HG02981 (cell line): Measurements from ENCODE around the gene STRC.
"Not testable (repeated sequence)": the region's sequence is repeated elsewhere in the genome, so short reads cannot be mapped to it uniquely, and the experiment has no call there.

ENCODE experiments used
- ATAC-seq: cut with Tn5 transposase; IDR thresholded peaks from one replicate; pipeline ENCODE4 v1.9.1; 2021; ENCODE audit warnings: mild to moderate bottlenecking, moderate library complexity; ENCODE audit not compliant: unreplicated experiment

Gene STRC

DNA sequence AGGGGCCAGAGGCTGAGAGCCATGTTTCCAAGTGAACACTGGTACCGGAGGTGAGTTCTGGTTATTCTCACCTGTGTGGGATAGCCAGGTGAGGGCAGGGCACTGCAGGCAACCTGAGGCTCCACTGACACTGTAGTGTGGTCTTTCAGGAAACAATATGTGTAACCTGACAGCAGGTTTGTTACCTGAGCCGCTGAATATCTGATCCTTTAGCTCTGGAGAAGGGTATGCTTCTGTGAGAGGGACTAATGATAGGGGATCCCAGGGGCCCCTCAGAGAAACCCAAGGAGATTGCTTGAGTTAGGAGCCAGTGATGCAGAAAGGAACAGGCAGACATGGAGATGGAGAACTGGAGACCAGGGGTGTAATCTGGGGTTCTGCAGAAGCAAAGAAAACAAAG is at the start of gene STRC:
Gene STRC, minus strand, starts transcription at position 101 of the 400 bp plus-strand sequence. Its CDS starts 78 bp downstream, at position 23.
- ATAC-seq = not testable (repeated sequence)

DNA sequence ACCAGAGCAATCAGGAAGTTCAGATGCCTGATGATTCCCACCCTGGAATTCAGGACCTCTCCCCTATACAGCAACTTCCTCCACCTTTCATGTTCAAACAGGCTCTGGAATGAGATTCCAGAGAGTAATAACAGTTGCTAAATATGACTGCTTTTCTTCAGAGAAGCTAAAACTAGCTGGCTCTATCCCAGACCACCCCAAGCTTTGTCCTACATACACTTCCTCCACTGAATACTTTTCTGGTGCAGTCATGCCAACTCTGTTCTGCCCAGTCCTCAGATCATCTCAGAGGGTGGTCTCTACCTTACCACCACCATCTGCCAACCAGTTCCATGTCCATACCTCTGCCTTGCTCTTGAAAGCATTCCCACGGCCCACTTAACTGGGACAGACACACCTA is 47.6 kb upstream of the STRC start:
- ATAC-seq = not testable (repeated sequence)

DNA sequence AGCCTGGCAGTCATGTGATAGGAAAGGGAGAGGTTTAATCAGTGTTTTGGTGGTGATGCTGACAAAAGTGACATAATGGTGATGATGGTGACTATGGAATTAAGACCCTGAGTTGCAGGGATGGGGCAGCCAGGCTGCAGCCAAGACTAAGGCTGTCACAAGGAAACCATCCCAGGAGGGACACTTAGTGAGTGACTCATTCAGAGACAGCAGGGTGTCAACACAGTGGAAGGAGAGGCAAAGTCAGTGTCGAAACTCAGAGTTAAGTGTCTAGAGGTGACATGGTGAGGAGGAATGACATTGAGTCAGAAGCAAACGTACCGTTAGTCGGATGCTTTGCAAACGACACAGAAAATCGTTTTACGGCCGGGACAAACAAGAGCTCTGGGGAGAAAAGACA is 44.7 kb upstream of the STRC start:
- ATAC-seq = not testable (repeated sequence)

DNA sequence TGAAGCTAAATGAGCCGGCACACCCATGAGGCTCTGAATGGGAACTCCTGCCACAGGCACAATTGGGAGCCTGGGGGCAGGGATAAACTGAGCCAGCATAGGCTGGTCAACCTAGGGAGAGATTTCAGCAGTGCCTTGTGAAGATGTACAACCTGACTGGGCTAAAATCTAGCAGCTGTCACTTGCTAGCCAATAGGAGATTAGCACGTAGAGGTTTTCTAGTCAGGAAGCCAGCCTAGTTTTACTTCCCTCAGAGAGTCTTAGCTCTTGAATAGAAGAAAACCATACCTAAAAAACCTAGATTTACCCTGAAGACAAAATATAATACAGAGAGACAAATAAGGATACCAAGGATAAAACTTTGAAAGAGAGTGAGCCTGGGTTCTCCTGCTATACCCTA is 43.7 kb upstream of the STRC start:
- ATAC-seq = not testable (repeated sequence)

DNA sequence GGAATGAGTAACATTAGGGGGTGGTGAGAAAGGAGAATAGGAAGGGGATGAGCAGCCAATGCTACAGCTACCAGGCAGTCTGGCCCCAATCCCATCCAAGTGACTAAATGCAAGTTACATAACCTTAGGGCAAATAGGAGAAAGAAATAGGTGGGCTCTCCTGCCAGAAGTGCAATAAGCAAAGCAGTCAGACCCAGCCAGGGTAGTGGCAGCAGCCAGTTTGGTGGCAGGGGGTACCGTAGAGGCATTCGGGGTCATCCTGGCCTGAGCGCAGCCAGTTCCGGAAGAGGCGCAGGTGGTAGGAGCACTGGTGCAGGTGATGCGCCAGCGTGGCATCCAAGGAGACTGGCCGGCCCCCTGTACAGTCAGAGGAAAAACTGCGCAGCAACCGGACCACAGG is 41.1 kb upstream of the STRC start:
- not testable (repeated sequence) for ATAC-seq

DNA sequence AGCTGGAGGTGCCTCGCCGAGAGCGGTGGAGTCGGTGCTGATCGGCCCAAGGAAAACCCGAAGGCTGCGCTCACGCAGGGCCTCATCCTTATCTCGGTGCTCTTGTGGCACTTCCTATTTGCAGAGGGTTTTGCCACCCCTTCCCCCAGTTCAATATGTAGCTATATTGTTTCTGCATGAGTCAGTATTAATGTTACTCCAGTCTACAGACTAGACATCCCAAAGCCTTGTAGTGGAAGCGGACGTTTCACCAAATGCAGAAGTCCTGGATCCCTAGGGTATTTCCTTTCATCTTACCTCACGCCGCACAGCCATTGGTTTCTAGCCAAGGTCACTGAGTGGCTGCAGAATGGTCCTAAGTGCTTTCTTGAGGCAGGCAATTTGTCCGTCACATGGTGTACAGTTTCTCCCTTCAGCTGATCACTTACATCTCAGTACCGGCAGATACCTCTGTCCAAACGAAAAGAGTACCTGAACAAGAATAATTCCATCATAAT is 30.9 kb upstream of the STRC start:
- not testable (repeated sequence) for ATAC-seq

DNA sequence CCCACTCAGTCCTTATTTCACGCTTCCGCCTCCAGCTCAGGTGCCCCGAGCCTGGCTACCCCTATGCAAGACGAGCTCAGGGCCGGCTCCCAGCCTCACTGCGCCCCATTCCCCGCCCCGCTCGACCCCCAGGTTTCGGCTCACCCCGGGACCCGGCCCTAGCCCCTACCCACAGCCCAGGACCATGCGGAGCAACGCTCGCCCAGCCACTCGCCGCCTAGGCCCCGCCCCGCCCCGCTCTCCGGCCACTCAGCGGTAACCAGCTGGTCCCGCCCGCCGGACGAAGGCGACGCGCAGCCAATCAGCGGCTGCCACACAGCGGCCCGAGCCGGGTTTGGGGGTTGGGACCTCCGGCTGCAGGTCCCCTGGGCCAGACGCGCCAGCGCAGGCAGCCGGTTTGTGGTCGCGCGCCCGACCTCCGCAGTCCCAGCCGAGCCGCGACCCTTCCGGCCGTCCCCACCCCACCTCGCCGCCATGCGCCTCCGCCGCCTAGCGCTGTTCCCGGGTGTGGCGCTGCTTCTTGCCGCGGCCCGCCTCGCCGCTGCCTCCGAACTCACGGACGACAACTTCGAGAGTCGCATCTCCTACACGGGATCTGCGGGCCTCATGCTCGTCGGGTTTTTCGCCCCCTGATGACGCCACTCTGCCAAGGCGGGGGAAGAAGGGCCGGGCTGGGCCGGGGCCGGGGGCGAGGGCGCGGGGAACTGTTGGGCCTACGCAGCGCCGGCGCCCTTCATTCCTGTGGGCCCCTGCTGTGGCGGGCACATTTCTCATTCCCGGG is 30.2 kb upstream of the STRC start, which contains the start of gene CATSPER2:
Gene CATSPER2, minus strand, starts transcription at position 196 of the 781 bp plus-strand sequence. CDS start 783 bp downstream, outside the sequence.
- ATAC-seq = no peak

DNA sequence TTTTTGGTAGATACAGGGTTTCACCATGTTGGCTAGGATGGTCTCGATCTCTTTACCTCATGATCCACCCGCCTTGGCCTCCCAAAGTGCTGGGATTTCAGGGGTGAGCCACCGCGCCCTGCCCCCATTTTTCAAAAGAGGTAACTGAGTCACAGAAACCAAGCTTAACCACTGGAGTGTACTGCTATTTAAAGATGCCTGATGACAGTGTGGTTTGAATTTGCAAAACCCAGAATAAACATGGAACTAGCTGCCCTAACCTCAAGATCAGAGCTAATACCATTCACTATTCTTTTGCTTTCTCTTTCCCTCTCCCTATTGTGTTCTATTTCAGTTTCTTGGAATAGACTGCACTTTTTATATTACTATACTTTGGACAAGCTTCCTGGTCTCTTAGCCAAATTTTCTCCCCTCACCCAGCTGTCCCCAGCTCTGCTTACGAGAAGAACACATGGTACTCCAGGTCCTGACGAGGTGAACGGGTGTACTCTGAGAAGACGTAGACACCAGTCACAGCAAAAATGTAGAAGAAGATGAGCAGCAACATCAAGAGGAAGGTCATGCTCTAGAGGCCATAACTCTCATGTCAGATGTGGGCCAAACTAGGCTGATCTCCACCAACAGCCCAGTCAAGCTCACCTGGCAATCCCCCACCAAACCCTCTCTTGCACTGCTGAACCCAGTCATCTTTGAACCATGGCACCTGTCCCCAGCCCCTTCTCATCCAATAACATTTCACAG is 20.0 kb upstream of the STRC start:
- ATAC-seq = peak; percentile 72

DNA sequence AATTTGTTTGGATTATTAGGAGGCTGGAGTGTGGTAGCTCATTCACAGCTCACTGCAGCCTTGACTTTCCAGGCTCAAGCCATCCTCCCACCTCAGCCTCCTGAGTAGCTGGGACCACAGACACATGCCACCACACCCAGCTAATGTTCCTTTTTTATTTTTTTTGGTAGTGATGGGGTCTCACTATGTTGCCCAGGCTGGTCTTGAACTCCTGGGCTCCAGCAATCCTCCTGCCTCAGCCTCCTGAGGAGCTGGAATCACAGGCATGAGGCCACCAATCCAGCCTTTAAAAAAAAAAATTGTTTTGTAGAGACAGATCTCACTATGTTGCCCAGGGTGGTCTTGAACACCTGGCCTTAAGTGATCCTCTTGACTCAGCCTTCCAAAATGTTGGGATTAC is 8.3 kb upstream of the STRC start:
- ATAC-seq = not testable (repeated sequence)

DNA sequence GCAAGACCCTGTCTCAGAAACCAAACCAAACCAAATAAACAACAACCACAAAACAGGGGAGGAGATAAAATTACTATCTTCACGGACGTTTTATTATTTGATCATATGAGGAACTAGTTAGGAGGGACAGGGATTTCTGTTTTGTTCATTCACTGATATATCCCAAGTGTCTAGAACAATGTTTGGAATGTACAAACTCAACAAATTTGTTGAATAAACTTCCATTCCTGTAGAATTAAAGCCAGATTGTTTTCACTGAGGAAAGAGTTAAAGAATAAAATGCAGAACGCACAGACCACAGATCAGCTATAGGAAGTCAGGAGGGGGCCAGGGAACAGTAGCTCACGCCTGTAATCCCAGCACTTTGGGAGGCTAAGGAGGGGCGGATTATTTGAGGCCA is 6.5 kb upstream of the STRC start:
- ATAC-seq = no peak

DNA sequence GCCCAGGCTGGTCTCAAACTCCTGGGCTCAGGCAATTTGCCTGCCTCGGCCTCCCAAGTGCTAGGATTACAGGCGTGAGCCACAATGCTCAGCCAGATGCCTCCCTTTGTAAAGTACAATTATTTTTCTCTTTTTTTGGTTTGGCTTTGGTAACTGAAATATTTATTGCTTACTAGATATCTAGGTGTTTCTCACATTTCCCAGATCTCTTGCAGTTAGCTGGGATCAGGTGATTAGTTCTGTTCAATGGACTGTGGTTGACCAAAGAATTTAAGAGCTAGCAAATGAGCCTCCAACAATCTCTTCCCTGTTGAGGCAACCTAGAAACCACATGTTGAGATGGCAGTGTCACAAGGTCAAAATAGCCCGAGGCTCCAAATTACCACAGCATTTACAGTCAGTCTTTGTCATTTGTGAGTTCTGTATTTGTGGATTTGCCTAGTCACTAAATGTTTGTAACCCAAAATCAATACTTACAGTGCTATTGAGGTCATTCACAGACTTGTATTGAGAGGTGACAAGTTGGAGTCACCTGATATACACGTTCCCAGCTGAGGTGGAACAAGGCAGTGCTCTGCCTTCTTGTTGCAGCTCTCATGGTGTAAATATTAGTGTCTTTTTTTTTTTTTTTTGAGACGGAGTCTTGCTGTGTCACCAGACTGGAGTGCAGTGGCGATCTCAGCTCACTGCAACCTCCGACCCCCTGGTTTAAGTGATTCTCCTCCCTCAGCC is 3.6 kb upstream of the STRC start:
- not testable (repeated sequence) for ATAC-seq

DNA sequence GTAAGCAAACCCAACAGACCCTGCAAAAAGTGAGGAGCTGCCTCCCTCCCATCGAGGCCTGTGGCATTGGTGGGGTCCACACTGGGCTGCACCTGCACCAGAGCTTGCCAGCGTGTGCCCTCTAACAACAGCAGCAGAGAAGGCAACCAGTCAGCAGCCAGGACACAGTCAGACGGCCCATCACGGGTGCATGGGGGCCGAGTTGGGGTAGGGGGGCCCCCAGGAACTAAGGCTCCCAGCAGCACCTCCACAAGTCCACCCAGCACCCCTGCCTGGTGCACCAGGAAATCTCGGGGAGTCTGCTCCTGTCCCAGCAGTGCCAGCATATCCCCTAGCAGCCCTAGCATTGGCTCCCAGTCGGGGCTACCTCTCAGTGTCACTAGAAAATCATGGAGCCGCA is 850 bp downstream of the STRC start:
- not testable (repeated sequence) for ATAC-seq

DNA sequence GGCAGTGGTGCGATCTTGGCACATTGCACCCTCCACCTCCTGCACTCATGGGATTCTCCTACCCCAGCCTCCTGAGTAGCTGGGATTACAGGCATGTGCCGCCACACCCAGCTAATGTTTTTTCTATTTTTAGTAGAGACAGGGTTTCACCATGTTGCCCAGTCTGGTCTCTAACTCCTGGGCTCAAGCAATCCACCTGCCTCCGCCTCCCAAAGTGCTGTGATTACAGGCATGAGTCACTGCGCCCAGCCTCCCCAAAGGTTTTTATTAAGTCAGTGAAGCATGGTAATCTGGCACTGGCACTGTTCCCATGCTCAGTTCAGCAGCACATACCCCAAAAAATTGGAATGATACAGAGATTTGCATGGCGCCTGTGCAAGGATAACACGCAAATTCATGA is 16.4 kb downstream of the STRC start:
- ATAC-seq = not testable (repeated sequence)

DNA sequence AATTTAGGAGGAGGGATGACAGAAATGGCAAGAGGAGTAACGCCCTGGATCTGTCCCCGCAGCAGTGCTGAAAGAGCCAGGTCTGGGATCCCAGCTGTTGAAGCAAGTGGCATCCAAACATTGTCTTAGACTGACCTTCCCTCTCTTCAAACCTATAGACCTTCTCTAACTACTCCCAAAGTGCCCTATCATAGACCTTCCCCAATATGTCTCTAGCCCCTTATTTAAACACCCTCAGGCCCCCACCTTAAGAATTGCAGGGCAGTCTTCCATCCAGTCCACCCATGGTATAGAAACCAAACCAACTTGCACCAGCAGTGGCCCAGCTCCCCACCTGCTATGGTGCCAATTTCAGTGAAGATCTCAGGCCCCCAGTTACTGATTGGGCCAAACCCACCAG is 18.4 kb downstream of the STRC start:
- not testable (repeated sequence) for ATAC-seq

DNA sequence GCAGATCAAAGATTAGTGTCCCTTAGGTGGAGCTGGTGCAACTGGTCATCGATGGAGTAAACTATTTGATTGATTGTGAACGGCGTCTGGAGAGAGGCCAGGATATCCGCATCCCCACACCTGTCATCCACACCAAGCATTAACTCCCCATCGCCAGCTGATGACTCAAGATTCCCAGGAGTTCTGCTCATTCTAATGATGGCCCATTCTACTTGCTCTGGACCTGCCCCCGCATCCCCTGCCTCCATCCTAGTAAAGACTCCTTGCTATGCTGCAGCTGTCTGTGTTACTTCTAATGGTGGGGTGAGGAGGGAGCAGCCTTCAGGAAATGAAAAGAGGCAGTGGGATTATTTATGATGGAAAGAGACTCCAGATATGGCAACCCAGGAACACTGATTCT is 19.5 kb downstream of the STRC start:
- ATAC-seq = not testable (repeated sequence)

DNA sequence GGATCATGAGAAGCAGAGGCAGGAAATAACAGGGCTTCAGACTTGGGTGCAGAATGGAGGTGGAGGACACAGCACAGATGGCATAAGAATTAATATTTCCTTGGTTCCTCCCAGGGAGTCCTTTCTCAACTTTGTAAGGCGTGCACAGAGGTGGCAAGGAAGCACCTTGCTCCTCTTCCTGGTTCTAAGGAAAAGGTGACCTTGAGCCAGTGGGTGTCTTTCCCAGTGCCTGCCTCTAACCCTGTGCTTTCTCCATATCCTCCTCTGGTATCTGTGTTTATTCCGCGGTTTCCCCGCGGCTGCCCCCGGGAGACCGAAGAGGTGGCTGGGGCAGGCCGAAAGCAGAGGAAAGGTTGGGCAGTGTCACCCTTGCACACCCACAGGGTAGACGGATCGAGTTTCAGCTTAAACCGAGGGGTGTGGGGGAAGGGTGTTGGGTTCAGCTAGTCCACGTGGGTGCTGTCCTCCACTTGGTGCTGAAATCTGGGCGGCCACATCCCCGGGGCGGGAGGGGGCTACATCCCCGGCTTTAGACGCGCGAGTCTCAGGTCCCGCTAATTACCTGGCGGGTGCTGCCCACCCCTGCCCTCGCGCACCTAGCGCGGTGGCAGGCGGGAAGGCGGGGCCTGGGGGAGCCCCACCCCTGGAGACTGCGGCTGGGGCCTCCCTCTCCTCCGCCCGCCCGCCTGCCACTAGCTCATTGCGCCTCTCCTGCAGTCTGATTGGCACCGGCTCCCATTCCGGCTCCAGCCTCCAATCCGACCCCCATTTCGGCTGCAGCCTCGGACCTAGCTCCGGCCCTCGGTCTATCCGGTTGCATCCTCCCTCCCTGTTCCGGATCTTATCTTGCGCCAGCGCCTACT is 25.0 kb downstream of the STRC start, which contains the start of gene CKMT1B:
Gene CKMT1B, plus strand, starts transcription at position 700 of the 863 bp plus-strand sequence. CDS start 192 bp downstream, outside the sequence.
- not testable (repeated sequence) for ATAC-seq

DNA sequence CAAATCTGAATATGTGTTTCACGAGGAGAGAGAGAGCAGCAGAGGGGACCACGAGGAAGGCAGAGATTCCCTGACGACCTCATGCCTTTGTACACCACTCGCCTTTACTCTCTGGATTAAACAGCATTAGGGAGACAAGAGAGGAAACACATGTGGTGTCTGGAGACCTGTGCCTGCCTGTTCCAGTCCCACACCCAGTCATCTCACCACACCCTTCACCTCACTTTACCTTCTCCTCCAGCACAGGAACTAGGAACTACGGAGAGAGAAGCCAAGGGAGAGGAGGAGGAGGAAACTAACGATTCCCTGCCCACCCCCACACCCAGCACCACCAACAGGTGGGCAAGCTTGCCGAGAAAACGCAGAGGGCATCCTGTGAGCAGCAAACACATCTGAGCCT is 25.8 kb downstream of the STRC start:
- not testable (repeated sequence) for ATAC-seq

DNA sequence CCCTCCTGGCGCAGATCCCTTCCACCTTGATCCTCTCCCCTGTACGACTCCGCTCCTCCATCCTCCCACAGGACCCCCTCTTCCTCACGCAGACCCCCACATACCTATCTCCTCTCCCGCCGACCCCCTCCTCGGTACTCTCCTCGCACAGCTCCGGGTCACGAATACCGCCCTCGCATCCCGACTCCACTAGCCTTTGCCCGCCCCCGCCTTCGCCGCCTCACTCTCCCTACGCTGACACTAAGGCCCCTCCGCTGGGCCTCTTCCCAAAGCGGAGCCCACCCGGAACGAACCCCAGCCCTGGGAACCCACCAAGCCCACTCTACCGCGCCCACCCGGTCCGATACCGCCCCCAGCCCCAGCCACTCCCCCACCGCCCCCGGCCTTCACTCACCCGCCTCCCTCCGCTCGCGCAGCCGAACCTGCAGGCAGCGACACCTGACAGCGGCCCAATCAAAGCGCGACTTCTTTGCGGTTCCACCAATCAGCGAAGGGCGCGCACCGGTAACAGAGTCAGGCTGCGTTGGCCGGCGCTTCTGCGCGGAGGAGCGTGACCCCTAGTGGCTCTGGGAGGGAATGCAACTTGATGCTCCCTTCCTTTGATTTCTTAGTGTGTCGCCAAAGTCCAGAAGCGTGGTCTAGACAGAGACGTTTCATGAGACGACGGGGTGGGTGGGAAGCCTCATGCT is 28.7 kb downstream of the STRC start, which contains the start of gene PPIP5K1:
Gene PPIP5K1, minus strand, starts transcription at position 431 of the 689 bp plus-strand sequence. CDS start 5,704 bp downstream, outside the sequence.
- ATAC-seq = peak; percentile 96

DNA sequence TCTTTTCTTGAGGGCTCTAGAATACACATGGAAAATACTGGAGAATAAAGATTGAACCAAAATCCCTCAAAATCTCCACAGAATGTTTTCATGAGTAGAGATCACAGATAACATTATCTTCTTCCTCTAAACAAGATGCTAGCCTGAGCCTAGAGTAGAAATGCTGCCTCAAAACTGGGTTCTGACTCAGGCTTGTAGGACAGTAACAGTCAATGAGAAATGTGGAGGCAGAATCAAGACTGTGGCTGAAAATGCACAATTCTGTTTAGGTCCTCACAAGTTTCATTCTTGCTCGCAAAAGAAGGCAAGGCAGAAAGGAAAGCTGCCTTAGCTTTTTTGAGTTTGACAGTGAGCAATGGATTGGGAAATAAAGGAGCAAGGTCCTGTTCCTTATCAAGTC is 44.0 kb downstream of the STRC start:
- not testable (repeated sequence) for ATAC-seq
